HepG2 (cell line): ENCODE measurements around the gene GSTM2. TPM values are rescaled to one million over a fixed set of nuclear protein-coding genes. Genes with fewer than 3 reads are reported as not detected.

Experiments used
- CREB1 ChIP-seq, 2 experiments: fragments of 450-650 bp in 1 of 2; IDR thresholded peaks; 2 replicates each; pipeline ENCODE4 v1.6.1; 2016 to 2017; ENCODE audit warnings: control low read depth in 1 of 2, mild to moderate bottlenecking in 1 of 2, missing compliant biosample characterization in 1 of 2, missing genetic modification characterization in 1 of 2
- FOXM1 ChIP-seq: sonication (generic); formaldehyde crosslinking; IDR thresholded peaks from 2 replicates; pipeline ENCODE4 v1.5.0; 2020; ENCODE audit warnings: missing genetic modification reagents
- FUBP1 ChIP-seq: sonication (generic); formaldehyde crosslinking; IDR thresholded peaks from 2 replicates; pipeline ENCODE4 v1.5.1; 2020; ENCODE audit warnings: missing genetic modification reagents, mild to moderate bottlenecking, borderline replicate concordance
- HES4 ChIP-seq: sonication (generic); formaldehyde crosslinking; IDR thresholded peaks from 2 replicates; pipeline ENCODE4 v1.9.0; 2021; ENCODE audit warnings: mild to moderate bottlenecking, missing genetic modification reagents, borderline replicate concordance
- HNRNPLL ChIP-seq: fragments of 200-400 bp; formaldehyde crosslinking; IDR thresholded peaks from 2 replicates; pipeline ENCODE4 v1.6.1; 2017; ENCODE audit warnings: mild to moderate bottlenecking, low read depth, low read length; ENCODE audit not compliant: poor library complexity, severe bottlenecking
- KDM2A ChIP-seq: sonication (generic); formaldehyde crosslinking; IDR thresholded peaks from 2 replicates; pipeline ENCODE4 v1.4.0; 2020; ENCODE audit warnings: low read depth, missing genetic modification reagents, borderline replicate concordance
- MTF1 ChIP-seq: sonication (generic); formaldehyde crosslinking; IDR thresholded peaks from 2 replicates; pipeline ENCODE4 v1.5.0; 2020; ENCODE audit warnings: missing genetic modification reagents
- PHF5A ChIP-seq: IDR thresholded peaks from one replicate; pipeline ENCODE4 v1.6.1; 2018; ENCODE audit warnings: low read depth, missing genetic modification reagents; ENCODE audit not compliant: unreplicated experiment
- PRDM10 ChIP-seq: sonication (generic); formaldehyde crosslinking; IDR thresholded peaks from 2 replicates; pipeline ENCODE4 v1.4.0; 2020; ENCODE audit warnings: low read depth, missing genetic modification reagents
- YY1 ChIP-seq: IDR thresholded peaks from 2 replicates; pipeline ENCODE4 v1.6.1; 2011; ENCODE audit warnings: low read length, low read depth, moderate library complexity, mild to moderate bottlenecking; ENCODE audit not compliant: insufficient read depth, insufficient replicate concordance
- ZGPAT ChIP-seq: IDR thresholded peaks from 2 replicates; pipeline ENCODE4 v1.6.1; 2016; ENCODE audit warnings: mild to moderate bottlenecking
- ZNF256 ChIP-seq: sonication (generic); formaldehyde crosslinking; conservative IDR thresholded peaks from 2 replicates; pipeline ENCODE4 v1.4.0; 2020; ENCODE audit warnings: missing genetic modification reagents
- ZNF276 ChIP-seq: sonication (generic); formaldehyde crosslinking; IDR thresholded peaks from 2 replicates; pipeline ENCODE4 v1.4.0; 2020; ENCODE audit warnings: mild to moderate bottlenecking, low read depth, missing genetic modification reagents
- ZNF350 ChIP-seq: sonication (generic); formaldehyde crosslinking; IDR thresholded peaks from 2 replicates; pipeline ENCODE4 v1.4.0; 2020; ENCODE audit warnings: mild to moderate bottlenecking, low read depth, missing genetic modification reagents, borderline replicate concordance
- polyA plus RNA-seq, 8 experiments: library from polyadenylated mRNA; depleted of rRNA in 3 of 8; stranded (reverse) in 7 of 8; unstranded in 1 of 8; fragments of >200 nt; fragmentation: Illumina TruSeq in 4 of 8; extraction: Trizol in 4 of 8; gene quantifications; 2 replicates each; pipeline versions ENCODE4 v1.2.1 to v1.2.3, GENCODE V29; 2011 to 2016; ENCODE audit warnings: low read depth in 4 of 8, missing spikeins in 1 of 8, mixed read lengths in 1 of 8; ENCODE audit not compliant: insufficient read depth in 1 of 8
- total RNA-seq, 5 experiments: library from RNA; depleted of rRNA; stranded (reverse); fragments of >200 nt; fragmentation: Illumina TruSeq; extraction: Trizol; gene quantifications; 2 replicates each; pipeline ENCODE4 v1.2.3, GENCODE V29; 2016; ENCODE audit warnings: low read depth in 1 of 5

GSTM2 gene
- total and polyA plus RNA-seq, 2 of the 13 experiments (the other 11 are each of a cell fraction or from before 2014, with no cell fraction given), result 7.0 to 15.0 TPM

- no peak for TF ChIP-seq PRDM10
- peak; percentile 42; the same call in 1 of the 2 replicates for TF ChIP-seq ZNF350 (CRISPR knock-in tag)
- TF ChIP-seq MTF1 (CRISPR knock-in tag), result no peak
- peak; percentile 39 for TF ChIP-seq YY1
- no peak for TF ChIP-seq FUBP1 (CRISPR knock-in tag)
- peak; percentile 81; the same call in 1 of the 2 replicates for TF ChIP-seq HES4
- TF ChIP-seq CREB1 (IDR thresholded peaks at IDR 0.05), result no peak
- no peak for TF ChIP-seq CREB1 (CRISPR knock-in tag; IDR thresholded peaks at IDR 0.05)
- peak; percentile 65 for TF ChIP-seq KDM2A
- no peak for TF ChIP-seq FOXM1
- peak; percentile 40 for TF ChIP-seq PHF5A (CRISPR knock-in tag)
- no peak for TF ChIP-seq ZNF256 (CRISPR knock-in tag)
- TF ChIP-seq ZNF276 (CRISPR knock-in tag), result no peak
- TF ChIP-seq HNRNPLL, result peak; percentile 54
- TF ChIP-seq ZGPAT (CRISPR knock-in tag), result no peak
Observed at GRCh38 chr1:109643385-109644230, 24.2 kb upstream of the GSTM2 start (continued).
